K562 (cell line): ENCODE results near the gene EOGT. TPM values are rescaled to one million over a fixed set of nuclear protein-coding genes. Genes with fewer than 3 reads are reported as not detected.

ENCODE experiments used
- ATAC-seq: fragments of 200-7000 bp; cut with Tn5 transposase; 3 replicates; pipeline ENCODE4 v1.9.1; 2020; ENCODE audit warnings: moderate library complexity
- BruUV-seq: library from RNA; stranded (reverse); fragments of 400-500 nt; replicated peaks from 2 replicates; lab custom pipeline; 2021; lab: Mats Ljungman, UMichigan
- CTCF ChIA-PET: fragments of 300-600 bp; formaldehyde crosslinking; extraction: SDS; loops from one replicate; lab custom pipeline; 2021; ENCODE audit warnings: low intra/inter-chr PET ratio; lab: Yijun Ruan, JAX
- POLR2A ChIA-PET: fragments of 300-600, 350-650 bp; sonication (Branson Sonifier 250); formaldehyde crosslinking; extraction: SDS; loops from one replicate; lab custom pipeline; 2021; ENCODE audit warnings: antibody characterized with exemption, inconsistent platforms; lab: Yijun Ruan, JAX
- DNase-seq, 4 experiments: peaks; one replicate each; pipeline versions ENCODE4 v3.0.0 to v3.0.0-alpha.2; 2011 to 2018; ENCODE audit warnings: low spot score in 3 of 4, mixed read lengths in 3 of 4; ENCODE audit errors: extremely low read depth in 1 of 4
- FAIRE-seq: peaks from 2 replicates; lab custom pipeline; 2011; peaks lifted over from hg19 to GRCh38; lab: Jason Lieb, UNC
- H2AFZ ChIP-seq: 2 replicates; pipeline ENCODE4 v1.6.0; 2011; ENCODE audit warnings: low read depth, low read length, control low read depth, inconsistent platforms
- H3K27ac ChIP-seq: fragments of 200-600 bp; 3 replicates; pipeline ENCODE4 v1.8.0; 2011; ENCODE audit warnings: low read depth, mild to moderate bottlenecking, control low read depth, inconsistent platforms, low read length, moderate library complexity, mixed read lengths; ENCODE audit errors: extremely low read depth
- H3K27me3 ChIP-seq, 2 experiments: fragments of 300-600 bp in 1 of 2; 2 replicates in 1 of 2; 3 replicates in 1 of 2; pipeline versions ENCODE4 v1.6.0 to v1.8.0; 2011; ENCODE audit warnings: inconsistent platforms in 2 of 2, low read length in 2 of 2, mild to moderate bottlenecking in 1 of 2, mixed read lengths in 1 of 2, moderate library complexity in 1 of 2; ENCODE audit not compliant: control insufficient read depth in 2 of 2, insufficient read depth in 2 of 2
- H3K36me3 ChIP-seq: fragments of 300-600 bp; 3 replicates; pipeline ENCODE4 v1.8.0; 2011; ENCODE audit warnings: mild to moderate bottlenecking, low read length, inconsistent platforms; ENCODE audit not compliant: control insufficient read depth, insufficient read depth
- H3K4me1 ChIP-seq, 2 experiments: fragments of 200-600 bp in 1 of 2; replicated peaks in 1 of 2; 2 replicates in 1 of 2; 3 replicates in 1 of 2; pipeline versions ENCODE4 v1.5.1 to v1.8.0; 2011; ENCODE audit warnings: inconsistent platforms in 2 of 2, low read length in 2 of 2, mild to moderate bottlenecking in 1 of 2, mixed read lengths in 1 of 2, moderate library complexity in 1 of 2; ENCODE audit not compliant: control insufficient read depth in 2 of 2, insufficient read depth in 2 of 2
- H3K4me2 ChIP-seq: 2 replicates; pipeline ENCODE4 v1.6.1; 2011; ENCODE audit warnings: low read length, control low read depth, inconsistent platforms, mixed read lengths; ENCODE audit not compliant: insufficient read depth
- H3K4me3 ChIP-seq: fragments of 200-600 bp; sonication (generic), shearing (Covaris generic); 2 replicates; pipeline ENCODE4 v1.5.1; 2016; ENCODE audit warnings: control low read depth, inconsistent platforms
- H3K79me2 ChIP-seq: fragments of 200-600 bp; 3 replicates; pipeline ENCODE4 v1.8.0; 2011; ENCODE audit warnings: low read length, inconsistent platforms; ENCODE audit not compliant: control insufficient read depth, insufficient read depth
- H3K9ac ChIP-seq, 2 experiments: 2 replicates each; pipeline versions ENCODE4 v1.6.0 to v1.6.1; 2011; ENCODE audit warnings: low read depth in 2 of 2, low read length in 2 of 2, control low read depth in 1 of 2, inconsistent platforms in 1 of 2, mild to moderate bottlenecking in 1 of 2, mixed read lengths in 1 of 2; ENCODE audit not compliant: insufficient read depth in 1 of 2
- H3K9me1 ChIP-seq: one replicate; pipeline ENCODE4 v1.6.0; 2011; ENCODE audit warnings: inconsistent platforms, mild to moderate bottlenecking, low read length, moderate library complexity; ENCODE audit not compliant: control insufficient read depth, insufficient read depth
- H3K9me3 ChIP-seq: replicated peaks from 2 replicates; pipeline ENCODE4 v1.5.1; 2011; ENCODE audit warnings: low read depth, low read length, inconsistent platforms; ENCODE audit not compliant: control insufficient read depth, insufficient read depth
- H4K20me1 ChIP-seq: replicated peaks from 2 replicates; pipeline ENCODE4 v1.6.1; 2011; ENCODE audit warnings: low read length, inconsistent platforms, mixed read lengths; ENCODE audit not compliant: control insufficient read depth, insufficient read depth
- ARHGAP35 ChIP-seq: fragments of 450-650 bp; IDR thresholded peaks from 2 replicates; pipeline ENCODE4 v1.6.1; 2018; ENCODE audit not compliant: partially characterized antibody
- CCNT2 ChIP-seq: IDR thresholded peaks from 2 replicates; pipeline ENCODE4 v1.6.1; 2011; ENCODE audit warnings: borderline replicate concordance, low read depth, mild to moderate bottlenecking, moderate library complexity, mixed read lengths, low read length; ENCODE audit not compliant: insufficient read length; ENCODE audit errors: extremely low read depth
- JUND ChIP-seq, 2 experiments: IDR thresholded peaks; 2 replicates in 1 of 2; 3 replicates in 1 of 2; pipeline ENCODE4 v1.6.1; 2011; ENCODE audit warnings: borderline replicate concordance in 2 of 2, low read depth in 2 of 2, low read length in 2 of 2, improper control_type of control experiment in 1 of 2, missing biosample characterization in 1 of 2, missing genetic modification characterization in 1 of 2, missing genetic modification reagents in 1 of 2
- KAT7 ChIP-seq: sonication (generic); formaldehyde crosslinking; IDR thresholded peaks from 2 replicates; pipeline ENCODE4 v1.8.0; 2022; ENCODE audit warnings: missing genetic modification reagents, mild to moderate bottlenecking, borderline replicate concordance
- KDM4B ChIP-seq, 2 experiments: fragments of 450-650 bp in 1 of 2; sonication (generic) in 1 of 2; IDR thresholded peaks; 2 replicates each; pipeline ENCODE4 v1.6.1; 2016 to 2017; ENCODE audit warnings: borderline replicate concordance in 2 of 2, antibody characterized with exemption in 1 of 2, low read depth in 1 of 2, mild to moderate bottlenecking in 1 of 2
- NCOA6 ChIP-seq: fragments of 450-650 bp; IDR thresholded peaks from 2 replicates; pipeline ENCODE4 v1.6.1; 2017; ENCODE audit warnings: mild to moderate bottlenecking
- NFYB ChIP-seq: IDR thresholded peaks from 2 replicates; pipeline ENCODE4 v1.6.1; 2011; ENCODE audit warnings: mild to moderate bottlenecking, moderate library complexity; ENCODE audit not compliant: insufficient read length; ENCODE audit errors: extremely low read depth
- NR2F6 ChIP-seq: fragments of 450-650 bp; formaldehyde crosslinking; IDR thresholded peaks from 2 replicates; pipeline ENCODE4 v1.4.0; 2020; ENCODE audit warnings: mild to moderate bottlenecking
- PHF8 ChIP-seq: fragments of 200-600 bp; sonication (generic); IDR thresholded peaks from 2 replicates; pipeline ENCODE4 v1.6.1; 2012; ENCODE audit warnings: mixed run types, mild to moderate bottlenecking, inconsistent platforms, low read length, moderate library complexity, borderline replicate concordance
- RUNX1 ChIP-seq: sonication (generic); IDR thresholded peaks from 2 replicates; pipeline ENCODE4 v1.6.1; 2016; ENCODE audit warnings: antibody characterized with exemption, low read depth
- TAF1 ChIP-seq: IDR thresholded peaks from 2 replicates; pipeline ENCODE4 v1.6.1; 2011; ENCODE audit warnings: mild to moderate bottlenecking, low read length, moderate library complexity; ENCODE audit not compliant: insufficient read depth, control insufficient read depth, severe bottlenecking; ENCODE audit errors: extremely low read depth
- ZBTB1 ChIP-seq: sonication (generic); formaldehyde crosslinking; IDR thresholded peaks from 2 replicates; pipeline ENCODE4 v1.8.1; 2023; ENCODE audit warnings: missing genetic modification reagents, low read depth, mild to moderate bottlenecking, borderline replicate concordance
- ZNF253 ChIP-seq: fragments of 250-450 bp; sonication (Bioruptor Pico); conservative IDR thresholded peaks from 2 replicates; pipeline ENCODE4 v1.6.1; 2021; ENCODE audit warnings: mild to moderate bottlenecking
- ZNF3 ChIP-seq: fragments of 250-450 bp; sonication (Bioruptor Pico); IDR thresholded peaks from 2 replicates; pipeline ENCODE4 v1.5.0; 2021; ENCODE audit warnings: mild to moderate bottlenecking, moderate library complexity
- WGBS: fragments of 100-300 bp; shearing (Covaris generic); methylation state at CpG from one replicate; pipeline ENCODE4 v1.1.6; 2016; ENCODE audit warnings: low coverage, mixed read lengths; ENCODE audit not compliant: insufficient coverage; ENCODE audit errors: missing lambda C conversion rate; 5-methylcytosine and 5-hydroxymethylcytosine counted together
- in situ Hi-C: fragments of 300-500 bp; cut with MboI; formaldehyde crosslinking; loops from 4 replicates; pipeline ENCODE4 v1.15.0; 2018; ENCODE audit warnings: inconsistent platforms, mixed read lengths
- intact Hi-C: fragments of 100-400 bp; cut with micrococcal nuclease; formaldehyde crosslinking; loops from 2 replicates; pipeline ENCODE4 v1.14.2; 2022
- polyA plus RNA-seq, 8 experiments: library from polyadenylated mRNA; depleted of rRNA in 4 of 8; stranded (reverse) in 5 of 8; unstranded in 3 of 8; fragments of >200 nt; fragmentation: Nextera tagmentation in 2 of 8; fragmentation: Illumina TruSeq in 1 of 8; extraction: Ambion mirVana in 2 of 8; extraction: Trizol in 1 of 8; gene quantifications; 2 replicates each; pipeline versions ENCODE4 v1.2.1 to v1.2.3, GENCODE V29; 2011 to 2014; ENCODE audit warnings: inconsistent platforms in 1 of 8, missing spikeins in 1 of 8
- total RNA-seq, 7 experiments: library from RNA; depleted of rRNA in 6 of 7; stranded (reverse); fragments of >200 nt in 6 of 7; fragmentation: Illumina TruSeq in 2 of 7; extraction: Trizol in 2 of 7; gene quantifications; 2 replicates each; pipeline versions ENCODE4 v1.2.1 to v1.2.3, GENCODE V29; 2011 to 2021; ENCODE audit warnings: low replicate concordance in 1 of 7
- TF ChIP-seq, protein P1 (sequence below): fragments of 450-650 bp; formaldehyde crosslinking; IDR thresholded peaks from 2 replicates; pipeline ENCODE4 v1.4.0; 2022; ENCODE audit warnings: mild to moderate bottlenecking, moderate library complexity
- TF ChIP-seq, protein P2 (sequence below): fragments of 250-450 bp; sonication (Bioruptor Pico); IDR thresholded peaks from 2 replicates; pipeline ENCODE4 v1.9.0; 2021; ENCODE audit warnings: mild to moderate bottlenecking, inconsistent platforms

EOGT gene
- total and polyA plus RNA-seq, 9 of the 15 experiments (the other 6 are each of a cell fraction or from before 2014, with no cell fraction given): 3.6 to 17.9 (median 7.4) TPM

DNA sequence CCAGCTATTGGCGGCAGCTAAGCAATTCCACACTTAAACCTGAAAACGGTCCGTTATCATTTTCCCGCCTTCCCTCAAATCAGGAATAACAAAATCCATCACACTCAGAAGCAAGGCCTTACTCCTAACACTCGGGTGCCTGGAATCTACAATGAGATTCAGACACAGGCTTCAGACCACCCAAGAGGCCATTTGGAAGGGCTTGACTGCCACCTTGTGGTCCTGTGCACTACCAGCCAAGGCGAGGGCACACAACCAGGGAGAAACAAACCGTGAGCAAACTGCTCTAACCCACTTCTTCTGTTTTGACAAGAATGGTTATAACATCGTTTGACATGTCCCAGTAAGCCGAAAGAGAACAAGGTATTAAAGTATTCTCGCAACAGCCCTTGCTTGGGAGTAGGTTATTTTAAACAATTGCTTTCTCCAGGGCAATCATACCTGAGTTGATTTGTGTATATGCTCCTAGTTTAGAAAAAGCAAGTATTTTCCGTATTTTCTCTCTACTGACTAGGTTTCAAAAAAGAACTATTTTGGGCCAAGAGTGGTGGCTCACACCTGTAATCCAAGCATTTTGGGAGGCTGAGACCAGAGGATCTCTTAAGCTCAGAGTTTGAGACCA is 41.0 kb downstream of the EOGT start:
- Histone ChIP-seq H3K27ac (no peak overlapping the region), H3K9ac (no peak overlapping the region), H3K4me2 (no peak overlapping the region), H3K4me3 (no peak overlapping the region), H4K20me1 (no peaks in the 10 kb centered on the region; the same call in 1 of the 2 replicates), H3K36me3 (peaks cover 5% of the 10 kb centered on the region; the same call in 1 of the 3 replicates), H3K9me1 (no peaks in the 10 kb centered on the region), H3K27me3 (no peaks in the 10 kb centered on the region; a peak in 2 of 5 replicates), H3K9me3 (no peaks in the 10 kb centered on the region), H3K4me1 (no peaks in the 10 kb centered on the region), H3K79me2 (no peaks in the 10 kb centered on the region), H2AFZ (peak overlapping the region; percentile 32; the same call in 1 of the 2 replicates)
- BruUV-seq: no TSS peak
- ChIA-PET POLR2A (no interaction called here), CTCF (interaction anchor here (0.5 to 0.7 kb wide), 2 partner anchors 17 to 78 kb away, joined by 3 to 4 read pairs; no protein-coding TSS in a partner anchor)
- FAIRE-seq (peak; percentile 69), DNase-seq (peak; percentile 33 to 69 (median 42)), ATAC-seq (peak; percentile 98)
- in situ Hi-C loops: no loop called here
- intact Hi-C loops: loop anchor here (2.0 to 5.0 kb wide), 2 partner anchors 80 to 95 kb away; no protein-coding TSS in a partner anchor
- 5% methylated on average over 11 of the region's 11 CpGs for WGBS
- TF ChIP-seq KAT7 (CRISPR knock-in tag): no peak
- no peak for TF ChIP-seq ZNF253 (CRISPR knock-in tag)
- TF ChIP-seq, protein P1, sequence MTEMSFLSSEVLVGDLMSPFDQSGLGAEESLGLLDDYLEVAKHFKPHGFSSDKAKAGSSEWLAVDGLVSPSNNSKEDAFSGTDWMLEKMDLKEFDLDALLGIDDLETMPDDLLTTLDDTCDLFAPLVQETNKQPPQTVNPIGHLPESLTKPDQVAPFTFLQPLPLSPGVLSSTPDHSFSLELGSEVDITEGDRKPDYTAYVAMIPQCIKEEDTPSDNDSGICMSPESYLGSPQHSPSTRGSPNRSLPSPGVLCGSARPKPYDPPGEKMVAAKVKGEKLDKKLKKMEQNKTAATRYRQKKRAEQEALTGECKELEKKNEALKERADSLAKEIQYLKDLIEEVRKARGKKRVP: no peak
- no peak for TF ChIP-seq ZBTB1
- TF ChIP-seq CCNT2: no peak
- no peak for TF ChIP-seq ZNF3
- no peak for TF ChIP-seq NCOA6
- TF ChIP-seq PHF8: no peak
- TF ChIP-seq ARHGAP35: no peak
- TF ChIP-seq JUND (IDR thresholded peaks at IDR 0.05; ENCODE audit: borderline replicate concordance, low read depth, low read length): 0 out of 2 replicates have a peak, but pooled peaks have one; percentile 10
- TF ChIP-seq JUND (tag; IDR thresholded peaks at IDR 0.05; ENCODE audit: borderline replicate concordance, low read depth, low read length): no peak
- no peak for TF ChIP-seq RUNX1
- no peak for TF ChIP-seq TAF1
- TF ChIP-seq, protein P2, sequence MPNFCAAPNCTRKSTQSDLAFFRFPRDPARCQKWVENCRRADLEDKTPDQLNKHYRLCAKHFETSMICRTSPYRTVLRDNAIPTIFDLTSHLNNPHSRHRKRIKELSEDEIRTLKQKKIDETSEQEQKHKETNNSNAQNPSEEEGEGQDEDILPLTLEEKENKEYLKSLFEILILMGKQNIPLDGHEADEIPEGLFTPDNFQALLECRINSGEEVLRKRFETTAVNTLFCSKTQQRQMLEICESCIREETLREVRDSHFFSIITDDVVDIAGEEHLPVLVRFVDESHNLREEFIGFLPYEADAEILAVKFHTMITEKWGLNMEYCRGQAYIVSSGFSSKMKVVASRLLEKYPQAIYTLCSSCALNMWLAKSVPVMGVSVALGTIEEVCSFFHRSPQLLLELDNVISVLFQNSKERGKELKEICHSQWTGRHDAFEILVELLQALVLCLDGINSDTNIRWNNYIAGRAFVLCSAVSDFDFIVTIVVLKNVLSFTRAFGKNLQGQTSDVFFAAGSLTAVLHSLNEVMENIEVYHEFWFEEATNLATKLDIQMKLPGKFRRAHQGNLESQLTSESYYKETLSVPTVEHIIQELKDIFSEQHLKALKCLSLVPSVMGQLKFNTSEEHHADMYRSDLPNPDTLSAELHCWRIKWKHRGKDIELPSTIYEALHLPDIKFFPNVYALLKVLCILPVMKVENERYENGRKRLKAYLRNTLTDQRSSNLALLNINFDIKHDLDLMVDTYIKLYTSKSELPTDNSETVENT (CRISPR knock-in tag): no peak
- no peak for TF ChIP-seq NR2F6
- TF ChIP-seq KDM4B (IDR thresholded peaks at IDR 0.05; ENCODE audit: borderline replicate concordance in 2 of 2, low read depth in 1 of 2): no peak
- no peak for TF ChIP-seq NFYB
